Ishikawa (cell line): ENCODE data around the gene SOX21.

Experiments used
- CEBPB ChIP-seq: IDR thresholded peaks from 2 replicates; pipeline ENCODE4 v1.6.1; 2012
- CREB1 ChIP-seq: IDR thresholded peaks from 2 replicates; pipeline ENCODE4 v1.6.1; 2012; ENCODE audit warnings: low read depth
- EGR1 ChIP-seq: IDR thresholded peaks from 2 replicates; pipeline ENCODE4 v1.6.1; 2012
- EP300 ChIP-seq: IDR thresholded peaks from 2 replicates; pipeline ENCODE4 v1.6.1; 2012; ENCODE audit warnings: borderline replicate concordance
- FOXM1 ChIP-seq: IDR thresholded peaks from 2 replicates; pipeline ENCODE4 v1.6.1; 2012; ENCODE audit warnings: low read depth, borderline replicate concordance
- MAX ChIP-seq: IDR thresholded peaks from 2 replicates; pipeline ENCODE4 v1.6.1; 2012
- NFIC ChIP-seq: IDR thresholded peaks from 2 replicates; pipeline ENCODE4 v1.6.1; 2012
- RAD21 ChIP-seq: IDR thresholded peaks from 2 replicates; pipeline ENCODE4 v1.6.1; 2012; ENCODE audit warnings: low read depth
- REST ChIP-seq: IDR thresholded peaks from 2 replicates; pipeline ENCODE4 v1.6.1; 2012; ENCODE audit warnings: low read depth, mild to moderate bottlenecking
- TAF1 ChIP-seq: IDR thresholded peaks from 2 replicates; pipeline ENCODE4 v1.6.1; 2012; ENCODE audit warnings: low read depth, mild to moderate bottlenecking
- TCF12 ChIP-seq: IDR thresholded peaks from 2 replicates; pipeline ENCODE4 v1.6.1; 2012; ENCODE audit warnings: low read depth
- TEAD4 ChIP-seq: IDR thresholded peaks from 2 replicates; pipeline ENCODE4 v1.6.1; 2012
- USF1 ChIP-seq: IDR thresholded peaks from 2 replicates; pipeline ENCODE4 v1.6.1; 2012
- YY1 ChIP-seq: IDR thresholded peaks from 2 replicates; pipeline ENCODE4 v1.6.1; 2012; ENCODE audit warnings: low read depth
- ZBTB7A ChIP-seq: IDR thresholded peaks from 2 replicates; pipeline ENCODE4 v1.6.1; 2012; ENCODE audit warnings: low read depth

SOX21 gene

GRCh38 chr13:94692030-94692429 is 20.3 kb downstream of the SOX21 start:
- TF ChIP-seq USF1 (no peak), FOXM1 (no peak), REST (no peak), YY1 (no peak), TAF1 (no peak), TEAD4 (no peak), EP300 (no peak), TCF12 (no peak), RAD21 (no peak), MAX (no peak), CREB1 (no peak), CEBPB (no peak), ZBTB7A (no peak), EGR1 (no peak), NFIC (no peak)

GRCh38 chr13:94683409-94683808 is 28.9 kb downstream of the SOX21 start:
- no peak for TF ChIP-seq RAD21
- no peak for TF ChIP-seq EGR1
- no peak for TF ChIP-seq TAF1
- no peak for TF ChIP-seq YY1
- TF ChIP-seq FOXM1: no peak
- no peak for TF ChIP-seq TCF12
- TF ChIP-seq TEAD4: no peak
- TF ChIP-seq MAX: no peak

- TF ChIP-seq ZBTB7A (no peak), NFIC (no peak), FOXM1 (no peak), TCF12 (no peak), REST (no peak), CEBPB (no peak), TAF1 (no peak), USF1 (no peak), CREB1 (no peak), EGR1 (no peak), EP300 (no peak), RAD21 (no peak), TEAD4 (no peak), YY1 (no peak), MAX (no peak)
Observed at GRCh38 chr13:94682229-94682628, 30.1 kb downstream of the SOX21 start.

GRCh38 chr13:94679614-94680013 is 32.7 kb downstream of the SOX21 start:
- TF ChIP-seq EGR1 (no peak), ZBTB7A (no peak), EP300 (no peak), RAD21 (no peak), TEAD4 (no peak), MAX (no peak), REST (no peak), CREB1 (no peak), FOXM1 (no peak), YY1 (no peak), USF1 (no peak)
